Bronchial epithelial cell (primary cell): ENCODE data around the gene FN3KRP. TPM values are rescaled to one million over a fixed set of nuclear protein-coding genes. Genes with fewer than 3 reads are reported as not detected.

Experiments
- DNase-seq: peaks from one replicate; pipeline ENCODE4 v3.0.0-alpha.2; 2010; ENCODE audit warnings: low read depth
- FAIRE-seq: peaks from 2 replicates; lab custom pipeline; 2011; peaks lifted over from hg19 to GRCh38; lab: Jason Lieb, UNC
- H3K27me3 ChIP-seq: 2 replicates; pipeline ENCODE4 v1.5.1; 2011; ENCODE audit warnings: low read length; ENCODE audit not compliant: control insufficient read depth, insufficient read depth
- H3K36me3 ChIP-seq: 2 replicates; pipeline ENCODE4 v1.5.1; 2011; ENCODE audit warnings: low read length; ENCODE audit not compliant: control insufficient read depth, insufficient read depth
- H3K4me3 ChIP-seq: 2 replicates; pipeline ENCODE4 v1.5.1; 2011; ENCODE audit warnings: mild to moderate bottlenecking, low read depth, low read length, control low read depth
- CTCF ChIP-seq: IDR thresholded peaks from 2 replicates; pipeline ENCODE4 v1.5.1; 2011; ENCODE audit warnings: mild to moderate bottlenecking, moderate library complexity, low read length, control low read depth, inconsistent platforms; ENCODE audit not compliant: insufficient read depth, severe bottlenecking
- total RNA-seq: library from RNA; depleted of rRNA; stranded (reverse); fragments of >200 nt; gene quantifications from 2 replicates; pipeline ENCODE4 v1.2.1, GENCODE V29; 2014

FN3KRP gene
- total RNA-seq, 1 donor from 2014 or later, result 21.3 TPM

DNA sequence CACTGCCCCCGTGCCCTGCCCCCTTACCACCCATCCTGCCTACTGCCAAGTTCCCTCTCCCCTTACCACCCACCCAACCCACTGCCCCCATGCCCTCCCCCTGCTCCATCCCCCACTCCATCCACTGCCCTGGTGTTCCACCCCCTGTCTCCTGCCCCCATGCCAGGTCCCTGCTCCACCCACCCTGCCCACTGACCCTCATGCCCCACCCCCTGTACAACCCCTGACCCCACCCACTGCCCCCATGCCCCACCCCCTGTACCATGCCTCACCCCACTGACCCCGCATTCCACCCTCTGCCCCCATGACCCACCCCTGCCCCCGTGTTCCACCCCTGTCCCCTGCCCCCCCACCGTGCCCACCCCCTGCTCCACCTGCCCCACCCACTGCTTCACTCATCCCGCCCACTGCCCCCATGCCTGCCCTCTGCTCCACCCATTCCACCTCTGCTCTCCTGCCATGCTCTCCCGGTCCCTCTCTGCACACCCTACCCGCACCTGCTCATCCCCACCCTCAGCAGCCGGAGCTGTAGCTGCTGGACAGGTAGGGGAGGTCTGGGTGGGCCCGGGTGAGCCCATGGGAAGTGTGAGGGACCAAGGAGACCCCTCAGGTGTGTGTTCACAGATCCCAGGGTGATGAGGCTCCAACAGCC is 7.4 kb upstream of the FN3KRP start:
- H3K4me3 ChIP-seq, result no peak overlapping the region
- FAIRE-seq, result no peak
- TF ChIP-seq CTCF, result no peak
- no peaks in the 10 kb centered on the region for H3K36me3 ChIP-seq
- DNase-seq, result no peak
- H3K27me3 ChIP-seq, result no peaks in the 10 kb centered on the region

- FAIRE-seq, result no peak
- TF ChIP-seq CTCF, result no peak
Observed at GRCh38 chr17:82709676-82710498, 6.6 kb upstream of the FN3KRP start.

GRCh38 chr17:82710499-82711232 is 5.8 kb upstream of the FN3KRP start:
- Histone ChIP-seq H3K27me3 (no peaks in the 10 kb centered on the region), H3K36me3 (no peaks in the 10 kb centered on the region), H3K4me3 (no peak overlapping the region)
- FAIRE-seq (no peak), DNase-seq (no peak)
- no peak for TF ChIP-seq CTCF

More at GRCh38 chr17:82709676-82710498, 6.6 kb upstream of the FN3KRP start:
- no peak for DNase-seq
- no peaks in the 10 kb centered on the region for H3K27me3 ChIP-seq
- no peak overlapping the region for H3K4me3 ChIP-seq
- H3K36me3 ChIP-seq, result no peaks in the 10 kb centered on the region

- no peak overlapping the region for H3K4me3 ChIP-seq
- DNase-seq (no peak), FAIRE-seq (no peak)
- no peak for TF ChIP-seq CTCF
- H3K36me3 ChIP-seq, result no peaks in the 10 kb centered on the region
- no peaks in the 10 kb centered on the region for H3K27me3 ChIP-seq
Observed at GRCh38 chr17:82713071-82713723, 3.3 kb upstream of the FN3KRP start.

- DNase-seq (no peak), FAIRE-seq (no peak)
- H3K4me3 ChIP-seq, result no peak overlapping the region
- peaks cover 7% of the 10 kb centered on the region for H3K36me3 ChIP-seq
- no peaks in the 10 kb centered on the region for H3K27me3 ChIP-seq
- no peak for TF ChIP-seq CTCF
Observed at GRCh38 chr17:82718986-82719685, 2.6 kb downstream of the FN3KRP start.
